GM12864 (cell line): ENCODE data around the gene LCP2.

Experiments
- DNase-seq: peaks from one replicate; pipeline ENCODE4 v3.0.0-alpha.2; 2011; ENCODE audit warnings: low read depth
- H3K4me3 ChIP-seq: 2 replicates; pipeline ENCODE4 v1.5.1; 2011; ENCODE audit warnings: mild to moderate bottlenecking, low read depth, low read length, control low read depth
- CTCF ChIP-seq: IDR thresholded peaks from 2 replicates; pipeline ENCODE4 v1.5.1; 2011; ENCODE audit warnings: low read depth, mild to moderate bottlenecking, moderate library complexity, low read length, control low read depth, inconsistent platforms; ENCODE audit errors: missing control alignments

LCP2 gene

GRCh38 chr5:170296935-170297588, 515 bp downstream of the LCP2 start:
- no peak for TF ChIP-seq CTCF
- DNase-seq = no peak
- H3K4me3 ChIP-seq = peak overlapping the region; percentile 80

- TF ChIP-seq CTCF = no peak
- DNase-seq = no peak
- peak overlapping the region; percentile 80 for H3K4me3 ChIP-seq
These were observed 1.3 kb downstream of the LCP2 start for GRCh38 chr5:170296036-170296934.

- H3K4me3 ChIP-seq = no peak overlapping the region
- no peak for TF ChIP-seq CTCF
- DNase-seq = no peak
These were observed 3.0 kb downstream of the LCP2 start for GRCh38 chr5:170294556-170294955.

GRCh38 chr5:170294057-170294456, 3.5 kb downstream of the LCP2 start:
- no peak for TF ChIP-seq CTCF
- no peak for DNase-seq
- H3K4me3 ChIP-seq = no peak overlapping the region

- no peak overlapping the region for H3K4me3 ChIP-seq
- peak; percentile 55 for DNase-seq
- TF ChIP-seq CTCF = no peak
These were observed 4.3 kb downstream of the LCP2 start for GRCh38 chr5:170293273-170293672.

- H3K4me3 ChIP-seq = no peak overlapping the region
- TF ChIP-seq CTCF = no peak
- DNase-seq = no peak
These were observed 5.1 kb downstream of the LCP2 start for GRCh38 chr5:170292179-170293104.
